Skeletal muscle tissue (tissue), 4 donors: Measurements from ENCODE around the gene LARP6. TPM values are rescaled to one million over a fixed set of nuclear protein-coding genes. Genes with fewer than 3 reads are reported as not detected.
A peak's percentile ranks its signal among the peaks of the same experiment; 100 is the strongest.

Experiments used
- H3K27ac ChIP-seq: one replicate; pipeline ENCODE4 v1.7.0; 2013; ENCODE audit warnings: mild to moderate bottlenecking, low read depth, low read length, inconsistent platforms
- H3K27me3 ChIP-seq, 3 donors: one replicate each; pipeline ENCODE4 v1.7.0; 2013; ENCODE audit warnings: low read length in 3 of 3; ENCODE audit not compliant: control insufficient read depth in 3 of 3, insufficient read depth in 3 of 3
- H3K36me3 ChIP-seq, 3 donors: one replicate each; pipeline ENCODE4 v1.7.0; 2013; ENCODE audit warnings: low read length in 3 of 3; ENCODE audit not compliant: control insufficient read depth in 3 of 3, insufficient read depth in 3 of 3
- H3K4me1 ChIP-seq, 3 donors: one replicate each; pipeline ENCODE4 v1.7.0; 2013; ENCODE audit warnings: low read length in 3 of 3, mild to moderate bottlenecking in 3 of 3; ENCODE audit not compliant: control insufficient read depth in 3 of 3, insufficient read depth in 3 of 3
- H3K4me3 ChIP-seq, 3 donors: one replicate each; pipeline ENCODE4 v1.7.0; 2013; ENCODE audit warnings: low read length in 3 of 3
- H3K9ac ChIP-seq, 3 donors: one replicate each; pipeline ENCODE4 v1.7.0; 2013; ENCODE audit warnings: low read length in 3 of 3, mild to moderate bottlenecking in 3 of 3, moderate library complexity in 2 of 3, low read depth in 1 of 3
- H3K9me3 ChIP-seq, 3 donors: one replicate each; pipeline ENCODE4 v1.7.0; 2013; ENCODE audit warnings: low read length in 3 of 3; ENCODE audit not compliant: control insufficient read depth in 3 of 3
- total RNA-seq: library from RNA; depleted of rRNA; stranded (reverse); fragments of >200 nt; gene quantifications from one replicate; pipeline ENCODE4 v1.2.3, GENCODE V29; 2014
- donor health status: Osteomylitis.

Gene LARP6
- total RNA-seq: 7.3 TPM

GRCh38 chr15:70853973-70854665 lies at the start of gene LARP6:
LARP6 (minus strand) TSS chr15:70854157; CDS start chr15:70854088, 69 bp downstream.
- Histone ChIP-seq H3K9me3 (no peaks in the 10 kb centered on the region), H3K4me1 (peaks cover 10 to 17% (median 14%) of the 10 kb centered on the region in 3 donors), H3K27ac (peak within 1 kb of the TSS; percentile 78), H3K36me3 (peaks cover 0 to 6% (median 0%) of the 10 kb centered on the region in 3 donors), H3K27me3 (peaks cover 0 to 7% (median 0%) of the 10 kb centered on the region in 3 donors), H3K4me3 (peak within 1 kb of the TSS; percentile 72 to 78 (median 73)), H3K9ac (peak within 1 kb of the TSS; percentile 82 to 87 (median 84))

- Histone ChIP-seq H3K9me3 (no peaks in the 10 kb centered on the region), H3K36me3 (peaks cover 0 to 5% (median 0%) of the 10 kb centered on the region in 3 donors), H3K27ac (no peak overlapping the region), H3K4me3 (no peak overlapping the region), H3K9ac (no peak overlapping the region), H3K4me1 (no peaks in the 10 kb centered on the region), H3K27me3 (no peaks in the 10 kb centered on the region)
Measured at GRCh38 chr15:70902107-70902506, 48.1 kb upstream of the LARP6 start.

GRCh38 chr15:70892912-70893560 lies 39.1 kb upstream of the LARP6 start:
- peak overlapping the region; percentile 55 to 83 (median 79) for H3K9ac ChIP-seq
- no peaks in the 10 kb centered on the region for H3K27me3 ChIP-seq
- H3K9me3 ChIP-seq: no peaks in the 10 kb centered on the region
- peak overlapping the region; percentile 76 to 100 (median 98) for H3K4me3 ChIP-seq
- peak overlapping the region; percentile 14 for H3K27ac ChIP-seq
- no peaks in the 10 kb centered on the region for H3K36me3 ChIP-seq
- peaks cover 9 to 16% (median 15%) of the 10 kb centered on the region in 3 donors for H3K4me1 ChIP-seq

GRCh38 chr15:70892002-70892911 lies 38.3 kb upstream of the LARP6 start, which contains the start of the genes LRRC49 and THAP10:
LRRC49 (plus strand) TSS chr15:70892826; CDS start chr15:70892895, 69 bp downstream.
THAP10 (minus strand) TSS chr15:70892433; CDS start chr15:70892272, 161 bp downstream.
- Histone ChIP-seq H3K4me1 (peaks cover 9 to 16% (median 15%) of the 10 kb centered on the region in 3 donors), H3K9ac (peak within 1 kb of the TSS; percentile 75 to 83 (median 79)), H3K9me3 (no peaks in the 10 kb centered on the region), H3K36me3 (no peaks in the 10 kb centered on the region), H3K27me3 (no peaks in the 10 kb centered on the region), H3K27ac (peak within 1 kb of the TSS; percentile 14), H3K4me3 (peak within 1 kb of the TSS; percentile 76 to 100 (median 98))

- Histone ChIP-seq H3K9me3 (no peaks in the 10 kb centered on the region), H3K36me3 (no peaks in the 10 kb centered on the region), H3K9ac (no peak overlapping the region), H3K4me3 (no peak overlapping the region), H3K27ac (no peak overlapping the region), H3K4me1 (no peaks in the 10 kb centered on the region), H3K27me3 (no peaks in the 10 kb centered on the region)
Measured at GRCh38 chr15:70882361-70882760, 28.4 kb upstream of the LARP6 start.

GRCh38 chr15:70880781-70881180 lies 26.8 kb upstream of the LARP6 start:
- Histone ChIP-seq H3K27ac (no peak overlapping the region), H3K9ac (no peak overlapping the region), H3K36me3 (no peaks in the 10 kb centered on the region), H3K4me1 (no peaks in the 10 kb centered on the region), H3K4me3 (no peak overlapping the region), H3K27me3 (peaks cover 0 to 3% (median 0%) of the 10 kb centered on the region in 3 donors), H3K9me3 (no peaks in the 10 kb centered on the region)

- Histone ChIP-seq H3K36me3 (no peaks in the 10 kb centered on the region), H3K4me1 (no peaks in the 10 kb centered on the region), H3K27ac (no peak overlapping the region), H3K4me3 (no peak overlapping the region), H3K9me3 (no peaks in the 10 kb centered on the region), H3K27me3 (peaks cover 0 to 3% (median 0%) of the 10 kb centered on the region in 3 donors), H3K9ac (no peak overlapping the region)
Measured at GRCh38 chr15:70879401-70879800, 25.4 kb upstream of the LARP6 start.

- no peak overlapping the region for H3K9ac ChIP-seq
- H3K27me3 ChIP-seq: peaks cover 0 to 3% (median 0%) of the 10 kb centered on the region in 3 donors
- no peak overlapping the region for H3K4me3 ChIP-seq
- no peaks in the 10 kb centered on the region for H3K4me1 ChIP-seq
- H3K27ac ChIP-seq: no peak overlapping the region
- no peaks in the 10 kb centered on the region for H3K9me3 ChIP-seq
- H3K36me3 ChIP-seq: no peaks in the 10 kb centered on the region
Measured at GRCh38 chr15:70876683-70877082, 22.7 kb upstream of the LARP6 start.

GRCh38 chr15:70876011-70876410 lies 22.1 kb upstream of the LARP6 start:
- Histone ChIP-seq H3K9ac (no peak overlapping the region), H3K36me3 (no peaks in the 10 kb centered on the region), H3K27me3 (peaks cover 0 to 3% (median 0%) of the 10 kb centered on the region in 3 donors), H3K4me3 (no peak overlapping the region), H3K4me1 (no peaks in the 10 kb centered on the region), H3K9me3 (no peaks in the 10 kb centered on the region), H3K27ac (no peak overlapping the region)
